ENCODE results near the gene ABTB1.

The ABTB1 gene

DNA sequence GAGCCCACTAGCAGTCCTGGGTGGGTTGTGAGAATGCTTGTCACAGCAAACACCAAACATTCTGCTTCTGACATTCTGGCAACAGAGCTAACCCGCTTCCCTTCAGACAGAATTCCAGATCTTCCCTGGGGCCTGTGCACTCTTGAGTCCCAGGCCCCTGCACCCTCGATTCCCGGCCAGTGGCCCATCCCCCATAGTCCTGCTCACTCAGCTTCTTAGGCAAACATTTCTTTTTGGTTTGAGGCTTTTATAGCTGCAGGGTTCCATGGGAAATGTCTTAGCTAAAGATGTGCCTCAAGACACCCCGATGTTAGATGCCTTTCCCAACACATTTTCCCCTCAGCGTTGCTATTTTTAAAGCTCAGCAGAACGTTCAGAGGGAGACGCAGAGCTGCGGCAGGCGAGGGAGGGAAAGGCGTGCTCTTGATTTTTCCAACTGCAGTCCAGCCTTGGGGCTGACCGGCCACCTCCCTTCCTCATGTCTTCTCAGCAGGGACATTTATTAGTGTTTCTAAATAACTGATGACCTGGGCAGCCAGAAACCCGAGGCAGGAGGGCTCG, 35.2 kb downstream of the ABTB1 start:
- no peak for FAIRE-seq

DNA sequence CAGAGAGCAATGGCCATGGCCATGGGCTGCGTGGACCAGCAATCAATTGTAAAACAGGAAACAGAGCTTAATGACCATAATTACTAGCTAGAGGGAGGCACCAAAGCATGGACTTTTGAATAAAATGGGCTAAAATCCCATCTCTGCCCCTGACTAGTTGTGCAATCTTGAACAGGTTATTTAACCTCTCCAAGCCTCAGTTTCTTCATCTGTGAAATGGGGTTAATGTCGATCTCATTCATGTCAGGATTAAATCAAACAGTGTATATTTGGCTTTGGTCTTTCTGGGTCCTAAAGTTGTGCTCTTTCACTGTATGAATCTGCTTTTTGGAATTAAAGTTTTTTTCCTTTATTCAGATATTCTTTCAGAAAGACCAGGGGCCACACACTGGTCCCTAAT, 36.1 kb downstream of the ABTB1 start:
- TF ChIP-seq POU2F2 (IDR thresholded peaks at IDR 0.05; ENCODE audit: low read depth, low read length) (no peak), SPI1 (IDR thresholded peaks at IDR 0.05; ENCODE audit: low read depth, low read length) (no peak), POLR2AphosphoS5 (IDR thresholded peaks at IDR 0.05; ENCODE audit: low read depth, low read length) (no peak), POLR2A (IDR thresholded peaks at IDR 0.05; ENCODE audit: low read depth, low read length) (no peak), PAX5 (IDR thresholded peaks at IDR 0.05; ENCODE audit: insufficient read depth, low read length, severe bottlenecking) (no peak), TAF1 (IDR thresholded peaks at IDR 0.05; ENCODE audit: low read depth, low read length) (no peak)
- no peak for FAIRE-seq

More for the DNA sequence above, 35.2 kb downstream of the ABTB1 start:
- no peak for DNase-seq (ENCODE audit: insufficient read length, low spot score)
- no peak for TF ChIP-seq PAX5 (IDR thresholded peaks at IDR 0.05; ENCODE audit: insufficient read depth, low read length, severe bottlenecking)
- no peak for TF ChIP-seq POLR2AphosphoS5 (IDR thresholded peaks at IDR 0.05; ENCODE audit: low read depth, low read length)
- TF ChIP-seq TAF1 (IDR thresholded peaks at IDR 0.05; ENCODE audit: low read depth, low read length), result no peak
- no peak for TF ChIP-seq SPI1 (IDR thresholded peaks at IDR 0.05; ENCODE audit: low read depth, low read length)
- TF ChIP-seq POU2F2 (IDR thresholded peaks at IDR 0.05; ENCODE audit: low read depth, low read length), result no peak
- no peak for TF ChIP-seq POLR2A (IDR thresholded peaks at IDR 0.05; ENCODE audit: low read depth, low read length)

DNA sequence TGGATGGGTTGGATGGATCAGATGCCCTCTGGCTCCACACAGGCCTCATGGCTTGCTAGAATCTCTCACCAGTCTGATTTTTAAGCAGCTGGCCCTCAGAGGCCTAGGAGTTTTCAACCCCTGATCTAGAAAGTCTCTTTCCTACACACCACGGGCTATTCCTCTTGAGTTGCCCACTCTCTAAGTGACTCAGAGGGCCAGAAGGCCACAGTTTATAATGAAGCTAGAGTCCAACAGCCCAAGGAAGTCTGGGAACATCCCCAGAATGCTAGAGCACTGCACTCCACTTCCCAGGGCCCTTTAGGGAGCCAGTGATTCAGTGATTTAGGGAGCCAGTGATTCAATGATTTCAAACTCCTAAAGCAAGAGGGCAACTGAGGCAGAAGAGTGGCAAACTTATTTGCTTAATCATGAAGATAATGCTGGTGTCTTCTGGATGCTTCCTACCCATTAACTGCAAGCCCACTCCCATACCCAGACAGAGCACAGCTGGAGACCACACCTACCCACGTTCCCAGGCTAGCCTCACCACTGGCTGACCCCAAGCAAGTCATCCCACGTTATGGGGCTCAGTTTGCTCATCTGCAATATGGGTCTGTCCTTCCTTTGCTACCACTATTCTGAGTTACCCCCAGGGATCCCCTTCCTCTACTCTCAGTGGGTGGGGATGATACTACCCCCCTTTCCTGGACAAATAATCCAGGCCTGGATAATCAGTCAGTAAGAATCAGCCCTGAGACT, 36.7 kb downstream of the ABTB1 start:
- FAIRE-seq, result peak; percentile 16
- TF ChIP-seq POLR2A (IDR thresholded peaks at IDR 0.05; ENCODE audit: low read depth, low read length) (no peak), TAF1 (IDR thresholded peaks at IDR 0.05; ENCODE audit: low read depth, low read length) (no peak), POU2F2 (IDR thresholded peaks at IDR 0.05; ENCODE audit: low read depth, low read length) (no peak), POLR2AphosphoS5 (IDR thresholded peaks at IDR 0.05; ENCODE audit: low read depth, low read length) (no peak), PAX5 (IDR thresholded peaks at IDR 0.05; ENCODE audit: insufficient read depth, low read length, severe bottlenecking) (no peak), SPI1 (IDR thresholded peaks at IDR 0.05; ENCODE audit: low read depth, low read length) (no peak)

More for the DNA sequence above, 36.1 kb downstream of the ABTB1 start:
- no peak for DNase-seq (ENCODE audit: insufficient read length, low spot score)

DNA sequence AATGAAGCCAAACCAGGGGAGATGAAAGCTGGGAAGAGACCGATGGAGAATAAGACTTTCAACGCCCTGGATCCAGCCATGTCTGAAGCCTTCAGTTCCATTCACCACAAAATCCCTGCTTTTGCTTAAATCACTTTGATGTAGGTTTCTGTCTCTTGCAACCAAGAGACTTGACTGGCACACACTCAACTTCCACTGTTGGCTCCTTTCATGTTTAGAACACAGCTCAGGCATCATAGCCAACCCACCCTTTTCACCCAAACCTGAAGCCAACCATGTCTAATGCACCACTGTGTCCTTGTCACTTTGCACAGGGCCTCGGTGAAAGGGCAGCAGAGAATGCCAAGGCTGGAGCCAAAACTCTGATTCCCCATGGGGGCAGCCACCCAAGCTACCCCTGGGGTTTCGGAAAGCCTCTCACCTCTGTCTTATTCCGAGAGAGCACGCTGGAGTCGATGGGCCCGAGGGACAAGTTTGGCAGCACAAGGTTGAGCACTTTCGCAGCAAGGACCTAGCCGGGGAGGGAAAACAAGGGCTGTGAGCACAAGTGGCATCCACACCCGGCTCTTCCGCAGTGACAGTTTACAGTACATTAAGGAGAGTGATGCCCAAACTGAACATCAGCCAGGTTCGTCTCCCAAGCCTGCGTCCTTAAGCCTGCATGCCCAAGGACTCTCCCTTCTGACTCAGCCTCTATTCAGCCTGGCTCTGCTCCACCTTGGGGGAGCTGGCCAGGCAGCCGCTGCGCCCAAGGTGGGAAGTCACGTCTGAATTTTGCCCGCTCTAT, 37.6 kb downstream of the ABTB1 start:
- no peak for TF ChIP-seq PAX5 (IDR thresholded peaks at IDR 0.05; ENCODE audit: insufficient read depth, low read length, severe bottlenecking)
- no peak for TF ChIP-seq SPI1 (IDR thresholded peaks at IDR 0.05; ENCODE audit: low read depth, low read length)
- TF ChIP-seq POLR2A (IDR thresholded peaks at IDR 0.05; ENCODE audit: low read depth, low read length), result no peak
- TF ChIP-seq POLR2AphosphoS5 (IDR thresholded peaks at IDR 0.05; ENCODE audit: low read depth, low read length), result no peak
- TF ChIP-seq TAF1 (IDR thresholded peaks at IDR 0.05; ENCODE audit: low read depth, low read length), result no peak
- no peak for TF ChIP-seq POU2F2 (IDR thresholded peaks at IDR 0.05; ENCODE audit: low read depth, low read length)
- FAIRE-seq (no peak), DNase-seq (ENCODE audit: insufficient read length, low spot score) (no peak)

More for the DNA sequence above, 36.7 kb downstream of the ABTB1 start:
- no peak for DNase-seq (ENCODE audit: insufficient read length, low spot score)

DNA sequence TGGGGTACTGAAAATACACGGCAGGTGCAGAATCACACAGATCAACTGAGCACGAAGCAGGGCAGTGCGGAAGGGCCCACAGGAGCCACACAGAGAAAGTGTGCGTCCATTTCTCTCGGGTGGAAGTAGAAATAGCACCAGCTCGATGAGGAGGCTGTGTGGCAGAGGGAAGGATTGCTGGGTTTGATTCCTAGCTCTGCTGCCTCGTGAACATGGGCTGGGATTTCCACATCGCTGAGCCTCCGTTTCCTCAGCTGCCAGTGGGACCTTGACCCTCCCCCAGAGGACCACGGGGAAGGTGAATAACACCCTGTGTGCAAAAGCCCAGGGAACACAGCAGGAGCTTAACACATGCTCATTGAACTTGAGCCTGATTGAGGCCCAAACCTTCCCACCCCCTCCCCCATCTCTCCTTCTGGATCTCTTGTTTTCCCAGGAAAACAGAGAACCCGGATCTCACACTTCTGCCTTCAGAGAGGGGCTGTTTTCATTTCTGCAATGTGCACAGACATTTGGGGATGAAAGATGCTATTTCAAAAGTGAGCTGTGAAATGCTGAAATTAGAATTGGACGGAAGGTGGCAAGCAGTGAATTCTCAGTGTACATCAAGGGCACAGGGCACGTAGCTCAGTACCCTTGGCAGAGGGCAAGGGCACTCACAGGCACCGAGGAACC, 38.4 kb downstream of the ABTB1 start:
- DNase-seq (ENCODE audit: insufficient read length, low spot score) (no peak), FAIRE-seq (no peak)
- no peak for TF ChIP-seq POLR2A (IDR thresholded peaks at IDR 0.05; ENCODE audit: low read depth, low read length)
- TF ChIP-seq TAF1 (IDR thresholded peaks at IDR 0.05; ENCODE audit: low read depth, low read length), result no peak
- TF ChIP-seq SPI1 (IDR thresholded peaks at IDR 0.05; ENCODE audit: low read depth, low read length), result no peak
- no peak for TF ChIP-seq POLR2AphosphoS5 (IDR thresholded peaks at IDR 0.05; ENCODE audit: low read depth, low read length)

DNA sequence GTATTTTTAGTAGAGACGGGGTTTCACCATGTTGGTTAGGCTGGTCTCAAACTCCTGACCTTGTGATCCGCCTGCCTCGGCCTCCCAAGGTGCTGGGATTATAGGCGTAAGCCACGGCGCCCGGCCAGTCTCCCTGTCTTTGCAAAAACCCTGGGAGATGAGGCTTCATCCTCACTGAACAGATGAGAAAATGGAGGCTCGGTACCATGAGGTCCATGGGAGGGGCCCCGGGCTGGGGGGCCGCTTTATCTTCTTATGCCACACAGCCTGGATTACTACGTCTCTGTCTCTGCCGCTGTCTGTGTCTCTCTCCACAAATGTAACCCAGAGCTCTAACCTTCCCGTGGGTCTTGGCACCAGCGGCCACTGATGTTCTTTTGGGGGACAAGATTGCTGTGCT, 39.1 kb downstream of the ABTB1 start:
- DNase-seq (ENCODE audit: insufficient read length, low spot score) (no peak), FAIRE-seq (no peak)
- no peak for TF ChIP-seq POLR2AphosphoS5 (IDR thresholded peaks at IDR 0.05; ENCODE audit: low read depth, low read length)
- no peak for TF ChIP-seq TAF1 (IDR thresholded peaks at IDR 0.05; ENCODE audit: low read depth, low read length)
- no peak for TF ChIP-seq SPI1 (IDR thresholded peaks at IDR 0.05; ENCODE audit: low read depth, low read length)
- no peak for TF ChIP-seq POU2F2 (IDR thresholded peaks at IDR 0.05; ENCODE audit: low read depth, low read length)
- TF ChIP-seq POLR2A (IDR thresholded peaks at IDR 0.05; ENCODE audit: low read depth, low read length), result no peak
- TF ChIP-seq PAX5 (IDR thresholded peaks at IDR 0.05; ENCODE audit: insufficient read depth, low read length, severe bottlenecking), result no peak

DNA sequence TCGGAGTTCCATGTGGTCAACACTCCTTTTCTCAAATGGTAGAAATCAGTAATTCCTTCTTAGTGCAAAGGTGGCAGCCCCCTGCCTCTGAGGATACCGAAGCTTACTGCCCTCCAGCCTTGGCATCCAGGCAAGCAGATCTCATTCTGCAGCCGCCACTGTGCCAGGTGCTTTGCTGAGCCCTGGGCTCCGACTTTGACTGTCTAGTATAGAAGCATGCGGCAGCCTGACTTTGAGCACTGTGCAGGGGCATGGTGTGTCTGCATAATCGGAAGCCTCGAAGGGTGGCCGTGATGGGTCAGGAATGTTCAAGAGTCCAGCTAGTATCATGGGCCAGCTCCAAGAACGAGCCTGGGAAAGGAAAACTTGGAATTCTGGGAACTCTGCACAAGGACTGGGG, 39.7 kb downstream of the ABTB1 start:
- FAIRE-seq, result no peak
- DNase-seq (ENCODE audit: insufficient read length, low spot score), result no peak

DNA sequence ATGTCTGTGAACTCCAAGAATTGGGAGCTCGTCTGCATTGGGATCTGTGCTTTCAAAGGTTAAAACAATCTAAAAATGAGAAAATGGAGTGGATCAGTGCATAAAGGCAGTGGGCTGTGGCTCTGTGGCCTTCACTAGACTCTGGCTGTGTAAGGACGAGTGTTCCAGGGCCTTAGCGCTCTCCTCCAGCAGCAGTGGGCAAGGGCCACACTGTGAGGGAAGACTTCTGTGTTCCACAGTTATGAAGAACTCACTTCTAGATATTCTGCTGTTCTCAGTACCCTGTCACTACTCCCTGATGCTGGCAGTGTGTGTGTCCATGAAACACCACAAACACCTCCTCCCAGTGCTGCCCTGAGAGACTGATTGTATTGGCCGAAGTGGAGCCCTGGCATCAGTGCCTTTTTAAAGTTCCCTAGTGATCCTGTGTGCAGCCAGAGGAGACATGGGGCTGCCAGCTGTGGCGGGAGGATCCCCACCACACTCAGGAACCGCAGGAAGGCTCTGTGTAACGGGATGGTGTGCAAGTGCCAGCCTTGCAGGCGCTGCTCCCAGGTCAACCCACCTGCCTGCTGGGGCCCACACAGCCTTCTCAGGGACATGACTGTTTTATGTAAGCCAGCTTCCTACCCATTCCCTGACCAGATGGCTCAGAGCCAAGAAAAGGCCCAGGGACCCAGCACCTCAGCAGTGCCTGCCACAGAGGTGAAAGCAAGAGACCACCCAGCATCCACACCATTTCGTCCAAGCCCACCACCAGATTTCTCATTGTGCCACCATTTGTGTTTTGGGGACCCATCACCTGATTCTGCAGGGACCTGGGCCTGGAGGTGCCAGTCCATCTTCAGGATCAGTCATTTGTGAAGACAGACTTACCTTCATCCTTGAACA, 40.4 kb downstream of the ABTB1 start:
- DNase-seq (ENCODE audit: insufficient read length, low spot score), result no peak
- FAIRE-seq, result no peak

More for the DNA sequence above, 39.7 kb downstream of the ABTB1 start:
- TF ChIP-seq POLR2A (IDR thresholded peaks at IDR 0.05; ENCODE audit: low read depth, low read length), result no peak
- no peak for TF ChIP-seq POLR2AphosphoS5 (IDR thresholded peaks at IDR 0.05; ENCODE audit: low read depth, low read length)
- TF ChIP-seq PAX5 (IDR thresholded peaks at IDR 0.05; ENCODE audit: insufficient read depth, low read length, severe bottlenecking), result no peak
- no peak for TF ChIP-seq POU2F2 (IDR thresholded peaks at IDR 0.05; ENCODE audit: low read depth, low read length)
- TF ChIP-seq SPI1 (IDR thresholded peaks at IDR 0.05; ENCODE audit: low read depth, low read length), result no peak
- TF ChIP-seq TAF1 (IDR thresholded peaks at IDR 0.05; ENCODE audit: low read depth, low read length), result no peak

More for the DNA sequence above, 40.4 kb downstream of the ABTB1 start:
- TF ChIP-seq POLR2A (IDR thresholded peaks at IDR 0.05; ENCODE audit: low read depth, low read length), result no peak
- no peak for TF ChIP-seq PAX5 (IDR thresholded peaks at IDR 0.05; ENCODE audit: insufficient read depth, low read length, severe bottlenecking)
- no peak for TF ChIP-seq SPI1 (IDR thresholded peaks at IDR 0.05; ENCODE audit: low read depth, low read length)
- no peak for TF ChIP-seq POLR2AphosphoS5 (IDR thresholded peaks at IDR 0.05; ENCODE audit: low read depth, low read length)
- no peak for TF ChIP-seq POU2F2 (IDR thresholded peaks at IDR 0.05; ENCODE audit: low read depth, low read length)
- TF ChIP-seq TAF1 (IDR thresholded peaks at IDR 0.05; ENCODE audit: low read depth, low read length), result no peak

Data from GM12891 (cell line).